Fibroblast of gingiva (primary cell): ENCODE results near the gene MYO7A.

Experiments
- DNase-seq: peaks from one replicate; pipeline ENCODE4 v3.0.0-alpha.2; 2011; ENCODE audit warnings: low read depth

Gene MYO7A

DNA sequence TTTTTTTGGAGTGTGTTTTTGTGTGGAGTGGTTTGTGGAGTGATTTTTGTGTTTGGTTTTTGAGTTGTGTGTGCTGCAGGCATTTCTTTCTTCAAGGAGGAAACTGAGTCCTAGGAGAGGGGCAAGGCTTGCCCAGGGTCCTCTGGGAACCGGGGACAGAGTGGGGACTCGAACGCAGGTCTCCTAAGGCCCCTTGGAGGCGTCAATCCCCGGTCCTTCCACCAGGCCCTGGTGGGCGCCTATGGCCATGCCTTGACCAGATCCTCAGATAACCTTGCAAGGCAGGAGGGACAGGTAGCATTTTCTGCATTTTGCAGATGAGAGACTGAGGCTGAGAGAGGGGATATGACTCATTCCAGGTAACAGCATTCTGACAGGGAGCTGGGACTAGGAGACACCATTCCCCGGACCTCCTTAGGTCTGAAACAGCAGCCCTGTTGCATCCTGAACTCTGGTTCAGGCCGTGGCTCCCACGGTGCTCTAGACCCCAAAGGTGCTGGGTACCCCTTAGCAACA is 39.1 kb downstream of the MYO7A start:
- DNase-seq: no peak

- DNase-seq: no peak
Observed at GRCh38 chr11:77167791-77168190, 39.7 kb downstream of the MYO7A start.

- no peak for DNase-seq
Observed at GRCh38 chr11:77170107-77170506, 42.1 kb downstream of the MYO7A start.

DNA sequence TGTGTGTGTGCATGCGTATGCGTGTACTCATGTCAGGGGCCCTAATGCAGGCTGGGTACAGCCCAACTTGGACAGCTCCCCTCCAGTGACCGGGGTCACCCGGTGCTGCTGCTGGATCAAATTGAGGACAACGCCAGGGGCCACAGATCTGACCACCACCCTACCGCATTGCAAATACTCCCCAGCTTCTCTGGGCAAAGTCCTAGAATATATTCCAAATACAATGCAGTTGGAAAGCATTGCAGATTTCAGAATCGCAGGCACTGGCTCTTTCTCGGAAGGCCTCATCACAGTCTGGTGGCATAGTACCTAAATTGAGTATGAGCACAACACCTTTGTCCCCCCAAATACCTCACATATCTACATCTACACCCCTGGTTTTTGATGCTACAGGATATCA is 43.2 kb downstream of the MYO7A start:
- no peak for DNase-seq

- DNase-seq: no peak
Observed at GRCh38 chr11:77171885-77172665, 44.0 kb downstream of the MYO7A start.

DNA sequence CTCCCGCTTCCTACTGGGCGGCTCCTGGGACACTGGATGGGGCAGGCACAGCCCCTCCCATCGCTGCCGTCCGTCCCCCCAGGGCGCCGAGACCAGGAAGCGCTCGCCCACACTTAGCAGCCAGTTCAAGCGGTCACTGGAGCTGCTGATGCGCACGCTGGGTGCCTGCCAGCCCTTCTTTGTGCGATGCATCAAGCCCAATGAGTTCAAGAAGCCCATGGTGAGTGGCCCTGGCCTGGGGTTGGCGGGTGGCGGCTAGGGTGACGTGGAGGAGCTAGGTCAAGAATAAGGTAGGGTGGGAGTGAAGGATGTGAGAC is 44.6 kb downstream of the MYO7A start:
- DNase-seq: no peak

DNA sequence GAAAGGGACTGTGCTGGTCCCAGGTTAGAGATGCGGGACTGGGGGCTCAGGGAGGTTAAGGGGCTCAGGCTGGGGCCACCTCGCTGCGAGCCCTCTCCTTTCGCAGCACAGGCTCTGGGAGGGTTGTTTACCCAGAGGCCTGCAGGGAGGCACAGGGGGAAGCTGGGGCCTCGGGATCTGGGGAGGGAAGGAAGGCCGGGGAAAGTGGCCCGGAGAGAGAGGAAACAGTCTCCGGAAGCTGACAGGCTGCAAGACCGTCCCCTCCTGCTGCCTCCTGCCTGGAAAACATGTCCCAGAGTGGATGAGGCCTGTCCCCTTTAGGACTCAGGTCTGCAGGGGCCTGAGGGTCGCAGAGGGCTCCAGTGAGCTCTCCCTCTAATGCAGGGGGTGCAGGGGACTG is 45.4 kb downstream of the MYO7A start:
- no peak for DNase-seq

DNA sequence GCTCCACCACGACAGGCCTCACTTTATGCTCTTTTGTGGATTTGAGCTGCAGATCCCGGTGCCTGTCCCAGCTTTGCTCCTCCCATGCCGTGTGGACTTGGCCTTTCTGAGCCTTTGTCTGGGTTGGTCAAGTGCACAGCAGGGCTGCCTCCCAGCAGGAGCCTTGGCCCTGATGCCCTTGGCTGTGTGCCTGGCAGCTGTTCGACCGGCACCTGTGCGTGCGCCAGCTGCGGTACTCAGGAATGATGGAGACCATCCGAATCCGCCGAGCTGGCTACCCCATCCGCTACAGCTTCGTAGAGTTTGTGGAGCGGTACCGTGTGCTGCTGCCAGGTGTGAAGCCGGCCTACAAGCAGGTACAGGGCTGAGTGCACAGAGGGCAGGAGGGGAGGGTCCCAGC is 46.5 kb downstream of the MYO7A start:
- DNase-seq: no peak

- DNase-seq: no peak
Observed at GRCh38 chr11:77175021-77175842, 47.2 kb downstream of the MYO7A start.

- DNase-seq: no peak
Observed at GRCh38 chr11:77175869-77176539, 48.0 kb downstream of the MYO7A start.

DNA sequence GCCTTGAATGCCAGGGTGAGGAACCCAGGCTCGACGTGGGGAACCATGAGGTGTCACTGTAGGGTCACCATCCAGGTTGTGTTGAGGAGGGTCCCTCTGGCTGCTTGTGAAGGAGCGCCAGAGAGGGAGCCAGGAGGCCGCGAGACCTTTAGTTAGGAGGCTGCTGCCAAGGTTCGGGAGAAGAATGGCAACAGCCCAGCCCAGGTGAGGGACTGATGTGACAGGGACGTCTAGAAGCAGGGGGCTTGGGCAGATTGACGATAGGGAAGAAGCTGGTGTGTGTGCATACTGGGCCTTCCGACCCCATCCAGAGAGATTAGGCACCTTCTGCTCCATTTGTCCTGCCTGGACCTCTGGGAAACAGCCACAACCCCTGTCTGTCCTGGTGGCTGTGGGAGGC is 49.0 kb downstream of the MYO7A start:
- DNase-seq: no peak

- no peak for DNase-seq
Observed at GRCh38 chr11:77178150-77178549, 50.1 kb downstream of the MYO7A start.

GRCh38 chr11:77179048-77179447 is 51.0 kb downstream of the MYO7A start:
- no peak for DNase-seq

DNA sequence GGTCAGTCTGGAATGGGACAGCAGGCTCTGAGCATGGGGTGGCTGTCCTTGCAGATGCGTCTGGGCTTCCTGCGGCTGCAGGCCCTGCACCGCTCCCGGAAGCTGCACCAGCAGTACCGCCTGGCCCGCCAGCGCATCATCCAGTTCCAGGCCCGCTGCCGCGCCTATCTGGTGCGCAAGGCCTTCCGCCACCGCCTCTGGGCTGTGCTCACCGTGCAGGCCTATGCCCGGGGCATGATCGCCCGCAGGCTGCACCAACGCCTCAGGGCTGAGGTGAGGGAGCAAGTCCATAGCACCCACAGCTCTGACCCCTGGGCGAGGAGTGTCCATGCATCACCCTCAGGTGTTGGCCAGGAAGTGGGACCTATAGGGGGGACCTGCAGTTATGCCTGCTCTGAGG is 51.6 kb downstream of the MYO7A start:
- DNase-seq: no peak

GRCh38 chr11:77180346-77180745 is 52.3 kb downstream of the MYO7A start:
- DNase-seq: no peak

DNA sequence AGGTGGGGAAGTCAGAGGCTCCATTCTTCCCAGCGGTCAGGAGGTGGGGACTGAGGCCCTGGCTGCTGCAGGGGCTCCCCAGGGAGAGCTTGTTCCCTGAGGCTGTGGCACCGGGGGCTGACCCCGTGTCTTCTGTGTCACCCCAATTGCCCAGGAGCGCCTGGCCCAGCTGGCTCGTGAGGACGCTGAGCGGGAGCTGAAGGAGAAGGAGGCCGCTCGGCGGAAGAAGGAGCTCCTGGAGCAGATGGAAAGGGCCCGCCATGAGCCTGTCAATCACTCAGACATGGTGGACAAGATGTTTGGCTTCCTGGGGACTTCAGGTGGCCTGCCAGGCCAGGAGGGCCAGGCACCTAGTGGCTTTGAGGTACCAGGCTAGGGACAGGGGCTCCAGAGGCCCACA is 53.2 kb downstream of the MYO7A start:
- no peak for DNase-seq

- no peak for DNase-seq
Observed at GRCh38 chr11:77181799-77182541, 53.9 kb downstream of the MYO7A start.

GRCh38 chr11:77182542-77183430 is 54.7 kb downstream of the MYO7A start:
- no peak for DNase-seq

DNA sequence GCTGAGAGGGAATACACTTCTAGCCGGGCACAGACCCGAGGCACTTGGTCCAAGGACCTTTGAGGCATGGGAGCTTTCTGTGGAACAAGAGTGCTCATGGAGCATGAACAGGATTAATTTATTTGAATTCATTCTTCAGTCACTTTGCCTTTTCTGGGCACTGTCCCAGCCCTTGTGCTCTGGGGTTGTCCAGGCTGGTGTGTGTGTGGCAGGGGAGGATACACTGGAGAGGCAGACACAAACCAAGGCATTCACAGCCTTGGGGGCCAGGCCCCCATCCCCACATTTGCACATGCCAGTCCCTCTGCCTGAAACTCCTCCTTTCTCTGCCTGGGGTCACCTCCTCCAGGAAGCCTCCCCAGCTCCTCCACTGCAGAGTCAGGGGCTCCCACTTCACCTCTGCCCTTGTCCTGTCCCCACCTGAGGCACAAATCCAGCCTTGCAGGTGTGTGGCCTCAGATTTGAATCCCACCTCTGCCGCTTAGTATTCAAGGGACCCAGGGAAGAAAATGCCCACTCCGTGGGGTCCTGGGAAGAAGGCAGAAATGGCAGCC is 55.5 kb downstream of the MYO7A start:
- no peak for DNase-seq

GRCh38 chr11:77184136-77184860 is 56.3 kb downstream of the MYO7A start:
- DNase-seq: no peak
